Karpas-422 (cell line): ENCODE data around the gene OLFM2. TPM values are rescaled to one million over a fixed set of nuclear protein-coding genes. Genes with fewer than 3 reads are reported as not detected.

Source experiments
- DNase-seq: peaks from one replicate; pipeline ENCODE4 v3.0.0-alpha.2; 2015
- H2AFZ ChIP-seq: fragments of 200-600 bp; sonication (generic); 2 replicates; pipeline ENCODE4 v1.6.1; 2014; ENCODE audit warnings: antibody characterized with exemption, low read length, mixed read lengths
- H3K27ac ChIP-seq: fragments of 200-600 bp; sonication (generic); 2 replicates; pipeline ENCODE4 v1.5.1; 2014; ENCODE audit warnings: mild to moderate bottlenecking, low read length, moderate library complexity
- H3K27me3 ChIP-seq: fragments of 200-600 bp; sonication (generic); 2 replicates; pipeline ENCODE4 v1.6.1; 2014; ENCODE audit warnings: low read length, mixed read lengths
- H3K36me3 ChIP-seq: fragments of 200-600 bp; sonication (generic); 2 replicates; pipeline ENCODE4 v1.6.1; 2014; ENCODE audit warnings: low read length, mixed read lengths; ENCODE audit not compliant: insufficient read depth
- H3K4me1 ChIP-seq: fragments of 200-600 bp; sonication (generic); 2 replicates; pipeline ENCODE4 v1.6.1; 2014; ENCODE audit warnings: mild to moderate bottlenecking, low read length, mixed read lengths
- H3K4me2 ChIP-seq: fragments of 200-600 bp; sonication (generic); 2 replicates; pipeline ENCODE4 v1.6.1; 2014; ENCODE audit warnings: low read length, low read depth, mild to moderate bottlenecking; ENCODE audit not compliant: poor library complexity, severe bottlenecking
- H3K4me3 ChIP-seq: fragments of 200-600 bp; sonication (generic); 2 replicates; pipeline ENCODE4 v1.5.1; 2014; ENCODE audit warnings: mild to moderate bottlenecking, antibody characterized with exemption, low read length, mixed read lengths
- H3K79me2 ChIP-seq: fragments of 200-600 bp; sonication (generic); 2 replicates; pipeline ENCODE4 v1.6.1; 2014; ENCODE audit warnings: mild to moderate bottlenecking, low read length, mixed read lengths
- H3K9ac ChIP-seq: fragments of 200-600 bp; sonication (generic); 2 replicates; pipeline ENCODE4 v1.6.0; 2014; ENCODE audit warnings: low read length
- H3K9me2 ChIP-seq: fragments of 200-600 bp; sonication (generic), shearing (Covaris generic); replicated peaks from 2 replicates; pipeline ENCODE4 v1.6.0; 2014; ENCODE audit warnings: mild to moderate bottlenecking, low read length, moderate library complexity; ENCODE audit not compliant: insufficient read depth
- H3K9me3 ChIP-seq: fragments of 300-700, 200-600 bp; sonication (generic); 2 replicates; pipeline ENCODE4 v1.6.1; 2014; ENCODE audit warnings: low read length, mixed read lengths
- H4K20me1 ChIP-seq: fragments of 200-600 bp; sonication (generic); 2 replicates; pipeline ENCODE4 v1.6.1; 2014; ENCODE audit warnings: mild to moderate bottlenecking, antibody characterized with exemption, low read length, low read depth; ENCODE audit not compliant: insufficient read depth
- total RNA-seq: library from RNA; depleted of rRNA; stranded (reverse); fragments of >200 nt; shearing (Covaris generic); gene quantifications from 2 replicates; pipeline ENCODE4 v1.2.3, GENCODE V29; 2014; ENCODE audit warnings: low replicate concordance

The OLFM2 gene
- total RNA-seq, 1 experiment from 2014 or later: not detected

GRCh38 chr19:9857920-9858746 is 78.2 kb downstream of the OLFM2 start:
- Histone ChIP-seq H3K79me2 (no peaks in the 10 kb centered on the region), H3K36me3 (no peaks in the 10 kb centered on the region), H3K9ac (no peak overlapping the region), H3K4me3 (no peak overlapping the region), H3K27ac (no peak overlapping the region), H3K9me2 (no peaks in the 10 kb centered on the region), H3K4me1 (no peaks in the 10 kb centered on the region), H3K9me3 (no peaks in the 10 kb centered on the region), H2AFZ (no peak overlapping the region), H4K20me1 (no peaks in the 10 kb centered on the region), H3K4me2 (no peak overlapping the region), H3K27me3 (no peaks in the 10 kb centered on the region)
- DNase-seq: no peak

GRCh38 chr19:9857076-9857721 is 79.1 kb downstream of the OLFM2 start:
- Histone ChIP-seq H3K4me2 (no peak overlapping the region), H3K4me1 (no peaks in the 10 kb centered on the region)

GRCh38 chr19:9856609-9857008 is 79.7 kb downstream of the OLFM2 start:
- Histone ChIP-seq H3K9ac (no peak overlapping the region), H3K36me3 (no peaks in the 10 kb centered on the region), H3K79me2 (no peaks in the 10 kb centered on the region), H3K9me3 (no peaks in the 10 kb centered on the region), H3K4me1 (no peaks in the 10 kb centered on the region), H2AFZ (no peak overlapping the region), H3K4me3 (no peak overlapping the region), H3K9me2 (no peaks in the 10 kb centered on the region), H3K27me3 (no peaks in the 10 kb centered on the region), H4K20me1 (no peaks in the 10 kb centered on the region), H3K4me2 (no peak overlapping the region), H3K27ac (no peak overlapping the region)
- DNase-seq: no peak

More at GRCh38 chr19:9857076-9857721, 79.1 kb downstream of the OLFM2 start:
- Histone ChIP-seq H3K27me3 (no peaks in the 10 kb centered on the region), H3K27ac (no peak overlapping the region), H3K79me2 (no peaks in the 10 kb centered on the region), H3K4me3 (no peak overlapping the region), H3K9me2 (no peaks in the 10 kb centered on the region), H2AFZ (no peak overlapping the region), H3K9ac (no peak overlapping the region), H3K9me3 (no peaks in the 10 kb centered on the region), H4K20me1 (no peaks in the 10 kb centered on the region), H3K36me3 (no peaks in the 10 kb centered on the region)
- DNase-seq: no peak

DNA sequence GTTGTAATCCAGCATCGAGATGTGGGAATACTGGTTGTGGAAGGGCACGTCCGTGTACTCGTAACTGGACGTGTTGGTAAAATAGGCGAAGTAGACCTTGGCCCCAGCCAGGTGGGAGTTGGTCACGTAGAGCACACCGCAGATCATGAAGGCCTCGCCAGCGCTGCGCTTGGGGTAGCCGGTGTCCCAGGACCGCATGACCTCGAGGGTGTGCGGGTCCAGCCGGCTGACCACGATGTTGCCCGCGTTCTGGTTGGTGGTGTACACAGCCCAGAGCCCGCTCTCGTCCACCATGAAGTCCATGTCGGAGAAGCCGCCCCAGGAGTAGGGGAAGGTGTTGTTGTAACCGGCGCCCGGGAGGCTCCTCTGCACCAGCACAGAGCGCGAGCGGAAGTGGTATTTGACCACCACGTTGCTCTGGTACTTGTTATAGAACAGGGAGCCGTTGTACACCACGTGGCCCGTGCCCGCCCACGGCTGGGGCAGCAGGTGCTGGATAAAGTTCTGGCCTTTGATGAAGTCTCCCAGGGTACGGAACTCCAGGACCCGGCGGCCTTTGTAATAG is 82.0 kb downstream of the OLFM2 start:
- Histone ChIP-seq H3K36me3 (no peaks in the 10 kb centered on the region), H3K4me2 (no peak overlapping the region), H3K4me1 (no peaks in the 10 kb centered on the region), H3K4me3 (no peak overlapping the region), H3K9me3 (no peaks in the 10 kb centered on the region), H3K27ac (no peak overlapping the region), H3K79me2 (no peaks in the 10 kb centered on the region), H2AFZ (no peak overlapping the region), H3K9me2 (no peaks in the 10 kb centered on the region), H4K20me1 (0 out of 2 replicates have a peak, but pooled peaks cover 4% of the 10 kb centered on the region), H3K27me3 (no peaks in the 10 kb centered on the region), H3K9ac (no peak overlapping the region)
- DNase-seq: no peak

DNA sequence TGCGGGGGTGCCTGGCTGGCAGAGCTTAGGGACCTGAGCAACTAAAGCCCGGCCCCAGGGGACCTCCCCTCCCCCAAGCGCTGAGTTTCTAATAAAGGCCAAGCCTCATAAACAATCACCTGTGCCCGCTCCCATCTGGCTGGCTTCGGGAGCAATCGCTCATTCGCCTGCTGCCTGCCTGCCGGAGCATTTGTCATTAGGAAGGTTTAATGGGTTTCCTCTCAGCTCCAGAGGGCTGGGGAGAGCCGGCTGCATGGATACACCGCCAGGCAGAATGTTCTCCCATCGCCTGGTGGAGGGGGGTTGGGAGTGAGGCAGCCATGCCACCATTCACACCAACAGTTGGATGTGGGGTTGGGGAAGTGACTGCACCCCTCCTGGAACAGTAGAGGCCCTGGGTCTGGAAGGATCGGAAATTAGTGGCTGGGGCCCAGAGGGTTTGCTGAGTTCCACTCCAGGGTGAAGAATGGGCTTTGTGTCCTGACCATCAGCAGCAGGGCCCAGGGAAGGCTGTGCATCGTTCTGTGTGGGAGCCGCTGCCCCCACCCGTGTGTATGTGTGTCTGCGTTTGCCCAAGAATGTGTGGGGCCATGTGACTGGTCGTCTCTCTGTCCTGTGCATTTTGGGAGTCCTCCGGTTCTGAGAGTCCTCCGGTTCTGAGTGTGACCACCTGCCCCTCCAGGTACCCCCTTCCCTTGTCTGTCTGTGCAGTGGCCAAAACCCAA is 85.9 kb downstream of the OLFM2 start:
- Histone ChIP-seq H3K79me2 (no peaks in the 10 kb centered on the region), H3K4me3 (no peak overlapping the region), H2AFZ (no peak overlapping the region), H4K20me1 (peaks cover 10% of the 10 kb centered on the region; the same call in 1 of the 2 replicates), H3K36me3 (no peaks in the 10 kb centered on the region), H3K4me2 (no peak overlapping the region), H3K4me1 (no peaks in the 10 kb centered on the region), H3K9me3 (no peaks in the 10 kb centered on the region), H3K9me2 (no peaks in the 10 kb centered on the region), H3K27ac (no peak overlapping the region), H3K27me3 (no peaks in the 10 kb centered on the region), H3K9ac (no peak overlapping the region)
- DNase-seq: no peak

- Histone ChIP-seq H3K4me3 (no peak overlapping the region), H3K9me3 (no peaks in the 10 kb centered on the region), H3K36me3 (no peaks in the 10 kb centered on the region), H3K79me2 (no peaks in the 10 kb centered on the region), H3K4me1 (no peaks in the 10 kb centered on the region), H3K9ac (no peak overlapping the region), H3K4me2 (no peak overlapping the region), H4K20me1 (peaks cover 10% of the 10 kb centered on the region; the same call in 1 of the 2 replicates), H3K27ac (no peak overlapping the region), H3K9me2 (no peaks in the 10 kb centered on the region), H2AFZ (no peak overlapping the region), H3K27me3 (no peaks in the 10 kb centered on the region)
- no peak for DNase-seq
These were observed 86.5 kb downstream of the OLFM2 start for GRCh38 chr19:9849791-9850190.

DNA sequence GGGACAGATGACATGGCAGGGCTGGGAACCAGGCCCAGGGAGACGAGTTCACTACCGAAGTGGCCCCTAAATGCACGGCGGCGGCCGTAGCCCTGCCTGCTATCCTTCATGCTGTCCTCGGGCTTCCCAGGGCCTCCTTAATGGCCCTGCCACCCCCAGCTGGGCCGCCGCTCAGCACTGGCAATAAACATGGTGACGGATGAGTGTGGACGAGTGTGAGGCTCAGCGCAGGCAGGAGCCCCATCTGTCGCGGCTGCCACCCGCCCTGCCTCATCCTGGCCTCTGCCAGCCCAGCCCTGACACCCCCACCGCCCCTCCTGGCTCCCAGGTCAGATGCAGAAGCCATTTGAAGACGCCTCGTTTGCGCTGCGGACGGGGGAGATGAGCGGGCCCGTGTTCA is 87.6 kb downstream of the OLFM2 start:
- no peaks in the 10 kb centered on the region; the same call in 1 of the 2 replicates for H3K36me3 ChIP-seq
- no peaks in the 10 kb centered on the region for H3K9me3 ChIP-seq
- no peak overlapping the region for H3K27ac ChIP-seq
- H3K79me2 ChIP-seq: no peaks in the 10 kb centered on the region
- DNase-seq: no peak
- no peaks in the 10 kb centered on the region for H3K9me2 ChIP-seq
- no peak overlapping the region for H3K9ac ChIP-seq
- H3K4me1 ChIP-seq: no peaks in the 10 kb centered on the region
- no peaks in the 10 kb centered on the region for H3K27me3 ChIP-seq
- peaks cover 10% of the 10 kb centered on the region; the same call in 1 of the 2 replicates for H4K20me1 ChIP-seq
- no peak overlapping the region for H2AFZ ChIP-seq
- no peak overlapping the region for H3K4me2 ChIP-seq
- no peak overlapping the region for H3K4me3 ChIP-seq

DNA sequence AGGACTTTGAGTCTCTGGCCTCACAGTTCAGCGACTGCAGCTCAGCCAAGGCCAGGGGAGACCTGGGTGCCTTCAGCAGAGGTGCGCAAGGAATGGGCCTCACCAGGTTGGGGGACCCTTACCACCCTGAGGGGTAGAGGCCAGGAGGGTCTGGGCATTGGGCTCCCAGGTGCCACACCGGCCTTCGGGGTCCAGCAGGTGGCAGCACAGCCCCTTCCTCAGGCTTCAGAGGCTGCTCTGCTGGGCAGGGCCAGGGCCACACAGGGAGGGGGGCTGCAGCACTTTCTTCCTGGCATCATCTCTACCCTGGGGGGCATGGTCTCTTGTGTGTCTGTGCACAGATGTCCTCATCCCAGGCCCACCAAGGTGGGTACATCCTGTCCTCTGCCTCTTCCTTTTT is 88.3 kb downstream of the OLFM2 start:
- H3K36me3 ChIP-seq: peaks cover 5% of the 10 kb centered on the region; the same call in 1 of the 2 replicates
- no peaks in the 10 kb centered on the region for H3K27me3 ChIP-seq
- peaks cover 10% of the 10 kb centered on the region; the same call in 1 of the 2 replicates for H4K20me1 ChIP-seq
- no peaks in the 10 kb centered on the region for H3K4me1 ChIP-seq
- no peak overlapping the region for H3K4me2 ChIP-seq
- no peak for DNase-seq
- H2AFZ ChIP-seq: no peak overlapping the region
- no peaks in the 10 kb centered on the region for H3K9me3 ChIP-seq
- H3K27ac ChIP-seq: no peak overlapping the region
- no peaks in the 10 kb centered on the region for H3K79me2 ChIP-seq
- H3K9ac ChIP-seq: no peak overlapping the region
- H3K4me3 ChIP-seq: no peak overlapping the region
- no peaks in the 10 kb centered on the region for H3K9me2 ChIP-seq
